Right renal pelvis (tissue), 4 donors: ENCODE results near the gene EPHA1. TPM values are rescaled to one million over a fixed set of nuclear protein-coding genes. Genes with fewer than 3 reads are reported as not detected.

Experiments
- DNase-seq, 4 donors: peaks; one replicate each; pipeline ENCODE4 v3.0.0-alpha.2; 2013; ENCODE audit warnings: low read depth in 4 of 4, low spot score in 3 of 4, missing footprints in 1 of 4
- polyA plus RNA-seq, 4 donors: library from polyadenylated mRNA; unstranded; fragments of 120-200 nt; gene quantifications; one replicate each; pipeline ENCODE4 v1.2.1, GENCODE V29; 2013; ENCODE audit not compliant: insufficient read length in 4 of 4

Gene EPHA1
- polyA plus RNA-seq, 4 donors, result 16.5 to 22.5 (median 17.6) TPM

- DNase-seq, result no peak
Observed at GRCh38 chr7:143390104-143390772, 18.4 kb downstream of the EPHA1 start.

GRCh38 chr7:143389316-143390103 lies 19.1 kb downstream of the EPHA1 start:
- no peak for DNase-seq

GRCh38 chr7:143388491-143389101 lies 20.1 kb downstream of the EPHA1 start:
- no peak for DNase-seq

GRCh38 chr7:143388051-143388450 lies 20.6 kb downstream of the EPHA1 start:
- no peak for DNase-seq

GRCh38 chr7:143387156-143387975 lies 21.3 kb downstream of the EPHA1 start:
- DNase-seq, result no peak

- no peak for DNase-seq
Observed at GRCh38 chr7:143385891-143386781, 22.5 kb downstream of the EPHA1 start.

- DNase-seq, result no peak
Observed at GRCh38 chr7:143384661-143385631, 23.7 kb downstream of the EPHA1 start.

GRCh38 chr7:143384148-143384547 lies 24.5 kb downstream of the EPHA1 start:
- DNase-seq, result no peak

GRCh38 chr7:143383642-143383957 lies 25.1 kb downstream of the EPHA1 start:
- DNase-seq, result no peak

GRCh38 chr7:143382791-143383641 lies 25.6 kb downstream of the EPHA1 start:
- DNase-seq, result no peak

GRCh38 chr7:143382126-143382790 lies 26.4 kb downstream of the EPHA1 start:
- no peak for DNase-seq

GRCh38 chr7:143381427-143382125 lies 27.1 kb downstream of the EPHA1 start:
- DNase-seq, result peak in 3 of 4 donors; percentile 47 to 65 (median 65)

- DNase-seq, result peak; percentile 80 to 82 (median 82)
Observed at GRCh38 chr7:143380646-143381426, 27.8 kb downstream of the EPHA1 start, which contains the start of gene ZYX. Gene ZYX (plus strand): TSS chr7:143381345. CDS start chr7:143381572, 227 bp downstream.

GRCh38 chr7:143380260-143380645 lies 28.4 kb downstream of the EPHA1 start:
- DNase-seq, result peak; percentile 83 to 93 (median 88)

GRCh38 chr7:143379611-143380259 lies 28.9 kb downstream of the EPHA1 start:
- DNase-seq, result no peak
